Transverse colon (tissue), 4 donors: Measurements from ENCODE around the gene SLC4A2.

Experiments
- POLR2A ChIP-seq: fragments of 450-650 bp; IDR thresholded peaks from one replicate; pipeline ENCODE4 v1.6.1; 2016; ENCODE audit warnings: antibody characterized with exemption, mild to moderate bottlenecking, moderate library complexity
- POLR2AphosphoS5 ChIP-seq, 3 donors: sonication (generic); formaldehyde crosslinking; IDR thresholded peaks; one replicate each; pipeline ENCODE4 v1.6.1; 2016; ENCODE audit warnings: antibody characterized with exemption in 3 of 3
- TF ChIP-seq, protein P1 (sequence below), 5 experiments: fragments of 200-600 bp in 3 of 5; fragments of 450-650 bp in 2 of 5; sonication (generic) in 3 of 5; IDR thresholded peaks; 1 replicate in 2 of 5; 2 replicates in 3 of 5; pipeline ENCODE4 v1.5.1; 2016 to 2017; ENCODE audit warnings: antibody characterized with exemption in 5 of 5, inconsistent platforms in 3 of 5, mild to moderate bottlenecking in 2 of 5, moderate library complexity in 1 of 5

DNA sequence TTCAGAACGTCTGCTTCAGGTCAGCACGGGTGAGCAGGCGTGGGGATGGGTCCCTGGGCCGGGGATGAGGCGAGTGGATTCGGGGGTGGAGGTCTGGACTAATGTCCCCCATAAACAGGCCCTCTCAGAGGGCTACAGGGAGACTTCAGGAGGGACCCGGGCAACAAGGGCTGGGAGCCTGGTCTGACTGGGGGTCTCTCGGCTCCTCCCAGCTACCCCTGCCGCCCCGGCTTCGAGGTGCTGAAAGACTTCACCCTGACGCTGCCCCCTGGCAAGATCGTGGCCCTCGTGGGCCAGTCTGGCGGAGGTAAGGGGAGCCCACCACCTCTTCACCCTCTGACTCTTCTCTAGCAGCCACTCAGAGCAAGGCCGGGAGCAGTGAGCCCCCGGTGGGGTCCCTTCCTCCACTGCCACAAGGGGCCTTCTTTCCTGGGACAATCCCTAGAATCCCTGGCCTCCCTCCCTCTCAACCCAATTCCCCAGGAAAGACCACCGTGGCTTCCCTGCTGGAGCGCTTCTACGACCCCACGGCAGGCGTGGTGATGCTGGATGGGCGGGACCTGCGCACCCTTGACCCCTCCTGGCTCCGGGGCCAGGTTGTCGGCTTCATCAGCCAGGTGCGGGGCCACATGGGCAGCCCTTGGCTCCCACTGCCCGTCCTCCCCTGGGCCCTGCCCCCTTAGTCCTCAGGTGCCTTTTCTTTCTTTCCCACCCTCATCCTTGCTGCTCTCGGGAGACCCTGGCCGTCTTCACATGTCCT lies 18.6 kb upstream of the SLC4A2 start:
- TF ChIP-seq, protein P1, sequence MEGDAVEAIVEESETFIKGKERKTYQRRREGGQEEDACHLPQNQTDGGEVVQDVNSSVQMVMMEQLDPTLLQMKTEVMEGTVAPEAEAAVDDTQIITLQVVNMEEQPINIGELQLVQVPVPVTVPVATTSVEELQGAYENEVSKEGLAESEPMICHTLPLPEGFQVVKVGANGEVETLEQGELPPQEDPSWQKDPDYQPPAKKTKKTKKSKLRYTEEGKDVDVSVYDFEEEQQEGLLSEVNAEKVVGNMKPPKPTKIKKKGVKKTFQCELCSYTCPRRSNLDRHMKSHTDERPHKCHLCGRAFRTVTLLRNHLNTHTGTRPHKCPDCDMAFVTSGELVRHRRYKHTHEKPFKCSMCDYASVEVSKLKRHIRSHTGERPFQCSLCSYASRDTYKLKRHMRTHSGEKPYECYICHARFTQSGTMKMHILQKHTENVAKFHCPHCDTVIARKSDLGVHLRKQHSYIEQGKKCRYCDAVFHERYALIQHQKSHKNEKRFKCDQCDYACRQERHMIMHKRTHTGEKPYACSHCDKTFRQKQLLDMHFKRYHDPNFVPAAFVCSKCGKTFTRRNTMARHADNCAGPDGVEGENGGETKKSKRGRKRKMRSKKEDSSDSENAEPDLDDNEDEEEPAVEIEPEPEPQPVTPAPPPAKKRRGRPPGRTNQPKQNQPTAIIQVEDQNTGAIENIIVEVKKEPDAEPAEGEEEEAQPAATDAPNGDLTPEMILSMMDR (IDR thresholded peaks at IDR 0.05), result no peak
- TF ChIP-seq POLR2AphosphoS5 (IDR thresholded peaks at IDR 0.05) (no peak), POLR2A (no peak)
